Calu3 (cell line): ENCODE data around the gene UROD. TPM values are rescaled to one million over a fixed set of nuclear protein-coding genes. Genes with fewer than 3 reads are reported as not detected.

Experiments
- Bru-seq: library from RNA; stranded (reverse); fragments of 400-500 nt; gene quantifications from one replicate; lab custom pipeline; 2021; lab: Mats Ljungman, UMichigan
- BruChase-seq, 2 experiments: library from RNA; stranded (reverse); fragments of 400-500 nt; gene quantifications; one replicate each; lab custom pipeline; 2021; lab: Mats Ljungman, UMichigan
- BruUV-seq: library from RNA; stranded (reverse); fragments of 400-500 nt; replicated peaks from 2 replicates; lab custom pipeline; 2021; lab: Mats Ljungman, UMichigan
- CTCF ChIA-PET: fragments of 300-600 bp; sonication (Branson Sonifier 250); formaldehyde crosslinking; loops from one replicate; lab custom pipeline; 2022; ENCODE audit warnings: antibody characterized with exemption; lab: Charles Lee
- DNase-seq: peaks from one replicate; pipeline ENCODE4 v3.0.0; 2022
- H3K27ac Mint-ChIP-seq: one replicate; pipeline ENCODE4 v1.8.0; 2022; ENCODE audit warnings: mixed read lengths; ENCODE audit not compliant: unreplicated experiment
- H3K27me3 Mint-ChIP-seq: one replicate; pipeline ENCODE4 v1.8.0; 2022; ENCODE audit warnings: mixed read lengths; ENCODE audit not compliant: unreplicated experiment
- H3K36me3 Mint-ChIP-seq: one replicate; pipeline ENCODE4 v1.8.0; 2022; ENCODE audit warnings: mild to moderate bottlenecking, moderate library complexity, mixed read lengths; ENCODE audit not compliant: insufficient read depth, unreplicated experiment
- H3K4me1 Mint-ChIP-seq: one replicate; pipeline ENCODE4 v1.8.0; 2022; ENCODE audit warnings: mild to moderate bottlenecking, low read depth, mixed read lengths; ENCODE audit not compliant: unreplicated experiment
- H3K4me3 Mint-ChIP-seq: one replicate; pipeline ENCODE4 v1.8.0; 2022; ENCODE audit warnings: mild to moderate bottlenecking, low read depth, moderate library complexity, mixed read lengths; ENCODE audit not compliant: unreplicated experiment
- H3K9me3 Mint-ChIP-seq: one replicate; pipeline ENCODE4 v1.8.0; 2022; ENCODE audit warnings: low read depth, mixed read lengths; ENCODE audit not compliant: unreplicated experiment
- CTCF ChIP-seq: fragments of 200-600 bp; IDR thresholded peaks from one replicate; pipeline ENCODE4 v1.8.0; 2022; ENCODE audit warnings: antibody characterized with exemption; ENCODE audit not compliant: unreplicated experiment
- intact Hi-C: fragments of 100-400 bp; cut with micrococcal nuclease; formaldehyde crosslinking; loops from one replicate; pipeline ENCODE4 v1.10.0; 2022; ENCODE audit not compliant: unreplicated experiment
- long read RNA-seq: library from polyadenylated mRNA; stranded (forward); transcript quantifications from one replicate; pipeline ENCODE4 v2.0.0, GENCODE V29; 2022
- total RNA-seq: library from RNA; stranded (reverse); gene quantifications from 2 replicates; pipeline ENCODE4 v1.2.3, GENCODE V29; 2022

UROD gene
- total RNA-seq (40.4 and 50.3 TPM in 2 replicates), Bru-seq, nascent RNA (percentile 64 among the genes with signal in this experiment), BruChase-seq, experiment 1, labeled RNA remaining after a 6-hour chase (percentile 73 among the genes with signal in this experiment), BruChase-seq, experiment 2, labeled RNA remaining after a 2-hour chase (percentile 66 among the genes with signal in this experiment)
- long read RNA-seq, transcript UROD-201 (10 exons, 1,300 nt), result major isoform, 69 of 143 reads
- long read RNA-seq, partial matches to known transcripts, result 7 of 143 reads
- long read RNA-seq, other reads (novel, unspliced or antisense), result 64 of 143 reads

GRCh38 chr1:45011837-45012638 lies at the start of gene UROD:
UROD (plus strand) TSS chr1:45012254; CDS start chr1:45012266, 12 bp downstream.
- Mint-ChIP-seq H3K36me3 (peaks cover 28% of the 10 kb centered on the region), H3K4me3 (peak within 1 kb of the TSS; percentile 94), H3K27me3 (no peaks in the 10 kb centered on the region), H3K27ac (peak within 1 kb of the TSS; percentile 58), H3K9me3 (no peaks in the 10 kb centered on the region), H3K4me1 (peaks cover 18% of the 10 kb centered on the region)
- TF ChIP-seq CTCF, result no peak
- peak; percentile 87 for DNase-seq
- intact Hi-C loops, result loop anchor here (5.0 kb wide), 3 partner anchors 175 to 480 kb away; partner anchors contain the start of gene TESK2
- no TSS peak for BruUV-seq
- CTCF ChIA-PET, result interaction anchor here (0.6 to 3.1 kb wide), 14 partner anchors 212 to 1291 kb away, joined by 3 to 21 read pairs (median 4); partner anchors contain the start of genes BEST4, LRRC41, MUTYH and PLK3

GRCh38 chr1:44962729-44963128 lies 49.3 kb upstream of the UROD start:
- Mint-ChIP-seq H3K4me1 (no peaks in the 10 kb centered on the region), H3K36me3 (no peaks in the 10 kb centered on the region), H3K27ac (no peak overlapping the region), H3K4me3 (no peak overlapping the region), H3K9me3 (no peaks in the 10 kb centered on the region), H3K27me3 (no peaks in the 10 kb centered on the region)
- no TSS peak for BruUV-seq
- TF ChIP-seq CTCF, result no peak
- no peak for DNase-seq
- intact Hi-C loops, result no loop called here
- CTCF ChIA-PET, result interaction anchor here (0.6 to 0.7 kb wide), 2 partner anchors 30 to 234 kb away, joined by 3 to 5 read pairs; no protein-coding TSS in a partner anchor

GRCh38 chr1:44964396-44964795 lies 47.7 kb upstream of the UROD start:
- Mint-ChIP-seq H3K27ac (no peak overlapping the region), H3K9me3 (no peaks in the 10 kb centered on the region), H3K4me3 (no peak overlapping the region), H3K36me3 (no peaks in the 10 kb centered on the region), H3K4me1 (no peaks in the 10 kb centered on the region), H3K27me3 (no peaks in the 10 kb centered on the region)
- DNase-seq, result no peak
- no TSS peak for BruUV-seq
- CTCF ChIA-PET, result no interaction called here
- TF ChIP-seq CTCF, result no peak
- intact Hi-C loops, result no loop called here

- no peak overlapping the region for H3K27ac Mint-ChIP-seq
- H3K4me1 Mint-ChIP-seq, result peaks cover 17% of the 10 kb centered on the region
- H3K9me3 Mint-ChIP-seq, result no peaks in the 10 kb centered on the region
- no TSS peak for BruUV-seq
- H3K36me3 Mint-ChIP-seq, result peaks cover 5% of the 10 kb centered on the region
- no peak for TF ChIP-seq CTCF
- CTCF ChIA-PET, result interaction anchor here (0.5 to 1.0 kb wide), 4 partner anchors 16 to 542 kb away, joined by 3 to 4 read pairs (median 3); partner anchors contain the start of genes EIF2B3 and HECTD3
- intact Hi-C loops, result no loop called here
- no peak overlapping the region for H3K4me3 Mint-ChIP-seq
- DNase-seq, result peak; percentile 7
- no peaks in the 10 kb centered on the region for H3K27me3 Mint-ChIP-seq
Measured at GRCh38 chr1:44970317-44970716, 41.7 kb upstream of the UROD start.
